Endothelial cell of umbilical vein (primary cell): ENCODE data around the gene TPK1. TPM values are rescaled to one million over a fixed set of nuclear protein-coding genes. Genes with fewer than 3 reads are reported as not detected.

Experiments used
- BruUV-seq: library from RNA; stranded (reverse); fragments of 400-500 nt; replicated peaks from 2 replicates; lab custom pipeline; 2021; lab: Mats Ljungman, UMichigan
- CTCF ChIA-PET: fragments of 300-600, 350-600 bp; sonication (Branson Sonifier 250); formaldehyde crosslinking; loops from one replicate; lab custom pipeline; 2021; ENCODE audit warnings: antibody characterized with exemption, inconsistent platforms; lab: Charles Lee
- POLR2A ChIA-PET: fragments of 300-600, 350-600 bp; sonication (Branson Sonifier 250); formaldehyde crosslinking; loops from one replicate; lab custom pipeline; 2021; ENCODE audit warnings: antibody characterized with exemption, inconsistent platforms; lab: Charles Lee
- DNase-seq: peaks from one replicate; pipeline ENCODE4 v3.0.0-alpha.2; 2011; ENCODE audit warnings: low read depth, low spot score
- FAIRE-seq: peaks from 2 replicates; lab custom pipeline; 2011; peaks lifted over from hg19 to GRCh38; lab: Jason Lieb, UNC
- H2AFZ ChIP-seq: 2 replicates; pipeline ENCODE4 v1.6.0; 2012; ENCODE audit warnings: low read depth, low read length, control low read depth, inconsistent platforms
- H3K27ac ChIP-seq: 2 replicates; pipeline ENCODE4 v1.5.1; 2011; ENCODE audit warnings: low read depth, mild to moderate bottlenecking, control low read depth, low read length, moderate library complexity; ENCODE audit not compliant: insufficient read depth
- H3K27me3 ChIP-seq, 2 experiments: 2 replicates each; pipeline versions ENCODE4 v1.6.0 to v1.6.1; 2011; ENCODE audit warnings: low read length in 2 of 2, mixed read lengths in 1 of 2; ENCODE audit not compliant: control insufficient read depth in 2 of 2, insufficient read depth in 2 of 2
- H3K36me3 ChIP-seq, 2 experiments: 2 replicates in 1 of 2; 3 replicates in 1 of 2; pipeline ENCODE4 v1.5.1; 2011; ENCODE audit warnings: low read length in 2 of 2, mild to moderate bottlenecking in 1 of 2, moderate library complexity in 1 of 2; ENCODE audit not compliant: control insufficient read depth in 2 of 2, insufficient read depth in 2 of 2; ENCODE audit errors: extremely low read depth in 1 of 2
- H3K4me1 ChIP-seq: 3 replicates; pipeline ENCODE4 v1.5.1; 2011; ENCODE audit warnings: mild to moderate bottlenecking, low read length; ENCODE audit not compliant: control insufficient read depth, insufficient read depth; ENCODE audit errors: extremely low read depth
- H3K4me2 ChIP-seq: 2 replicates; pipeline ENCODE4 v1.6.1; 2011; ENCODE audit warnings: low read length, control low read depth, mixed read lengths; ENCODE audit not compliant: insufficient read depth
- H3K4me3 ChIP-seq, 3 experiments: fragments of 200-600 bp in 1 of 3; sonication (generic), shearing (Covaris generic) in 1 of 3; replicated peaks in 1 of 3; 2 replicates each; pipeline ENCODE4 v1.5.1; 2011 to 2016; ENCODE audit warnings: control low read depth in 3 of 3, low read length in 3 of 3, mild to moderate bottlenecking in 2 of 3, inconsistent platforms in 1 of 3, low read depth in 1 of 3, moderate library complexity in 1 of 3; ENCODE audit not compliant: insufficient read depth in 1 of 3
- H3K79me2 ChIP-seq: 2 replicates; pipeline ENCODE4 v1.6.0; 2012; ENCODE audit warnings: low read length, inconsistent platforms; ENCODE audit not compliant: control insufficient read depth, insufficient read depth
- H3K9ac ChIP-seq: replicated peaks from 2 replicates; pipeline ENCODE3; 2011; ENCODE audit warnings: low read length, control low read depth; ENCODE audit not compliant: insufficient read depth; ENCODE audit errors: extremely low read depth
- H3K9me1 ChIP-seq: replicated peaks from 3 replicates; pipeline ENCODE4 v1.6.0; 2011; ENCODE audit warnings: mild to moderate bottlenecking, low read length; ENCODE audit not compliant: control insufficient read depth, insufficient read depth; ENCODE audit errors: extremely low read depth
- H3K9me3 ChIP-seq: replicated peaks from 2 replicates; pipeline ENCODE4 v1.5.1; 2012; ENCODE audit warnings: low read length, inconsistent platforms; ENCODE audit not compliant: control insufficient read depth, insufficient read depth
- H4K20me1 ChIP-seq: replicated peaks from 2 replicates; pipeline ENCODE3; 2011; ENCODE audit warnings: mild to moderate bottlenecking, low read length; ENCODE audit not compliant: control insufficient read depth, insufficient read depth; ENCODE audit errors: extremely low read depth
- EZH2 ChIP-seq: IDR thresholded peaks from 2 replicates; pipeline ENCODE4 v1.6.1; 2012; ENCODE audit warnings: borderline replicate concordance, low read depth, mild to moderate bottlenecking, moderate library complexity, low read length, inconsistent platforms; ENCODE audit not compliant: severe bottlenecking
- FOS ChIP-seq: IDR thresholded peaks from 2 replicates; pipeline ENCODE4 v1.6.1; 2011; ENCODE audit warnings: mild to moderate bottlenecking, low read length, moderate library complexity, borderline replicate concordance; ENCODE audit not compliant: insufficient read depth
- GATA2 ChIP-seq: IDR thresholded peaks from 2 replicates; pipeline ENCODE4 v1.7.0; 2011; ENCODE audit warnings: low read depth, mild to moderate bottlenecking, moderate library complexity, mixed read lengths, low read length; ENCODE audit not compliant: insufficient read length, insufficient read depth
- JUN ChIP-seq: IDR thresholded peaks from 2 replicates; pipeline ENCODE4 v1.6.1; 2011; ENCODE audit warnings: borderline replicate concordance, low read depth; ENCODE audit not compliant: insufficient read length, insufficient read depth
- MAX ChIP-seq: IDR thresholded peaks from 2 replicates; pipeline ENCODE4 v1.6.1; 2011; ENCODE audit not compliant: insufficient read depth, insufficient read length
- MYC ChIP-seq: IDR thresholded peaks from one replicate; pipeline ENCODE4 v1.6.1; 2011; ENCODE audit warnings: mild to moderate bottlenecking, low read depth, low read length
- POLR2A ChIP-seq: IDR thresholded peaks from 2 replicates; pipeline ENCODE4 v1.6.1; 2012; ENCODE audit warnings: low read depth, mild to moderate bottlenecking, control low read depth, low read length
- POLR2AphosphoS5 ChIP-seq: IDR thresholded peaks from 2 replicates; pipeline ENCODE4 v1.6.1; 2012; ENCODE audit warnings: low read depth, mild to moderate bottlenecking, control low read depth, low read length, moderate library complexity; ENCODE audit not compliant: insufficient read depth
- dilution Hi-C: fragments of 300-500 bp; cut with MboI; formaldehyde crosslinking; loops from one replicate; pipeline ENCODE4 v1.15.0; 2019; ENCODE audit warnings: low sequenced_read_pairs; ENCODE audit not compliant: extremely low pct_ligation_motif_present
- intact Hi-C: fragments of 100-400 bp; cut with micrococcal nuclease; formaldehyde crosslinking; loops from one replicate; pipeline ENCODE4 v1.10.0; 2022
- polyA plus RNA-seq, 4 experiments: library from polyadenylated mRNA; depleted of rRNA in 3 of 4; stranded (reverse) in 3 of 4; unstranded in 1 of 4; fragments of >200 nt; gene quantifications; 2 replicates each; pipeline versions ENCODE4 v1.2.1 to v1.2.3, GENCODE V29; 2011 to 2012; ENCODE audit warnings: missing spikeins in 1 of 4
- total RNA-seq: library from RNA; stranded (reverse); gene quantifications from 2 replicates; pipeline ENCODE4 v1.2.3, GENCODE V29; 2021
- TF ChIP-seq, protein P1 (sequence below), 2 donors: IDR thresholded peaks; 1 replicate in 1 of 2; 2 replicates in 1 of 2; pipeline ENCODE4 v1.5.1; 2011; ENCODE audit warnings: low read length in 2 of 2, mild to moderate bottlenecking in 2 of 2, moderate library complexity in 2 of 2, control low read depth in 1 of 2, inconsistent platforms in 1 of 2, low read depth in 1 of 2; ENCODE audit not compliant: insufficient read depth in 1 of 2; ENCODE audit errors: extremely low read depth in 1 of 2

TPK1 gene
- total and polyA plus RNA-seq, 2 donors (not counting 3 experiments of a cell fraction or from before 2014, with no cell fraction given): 7.5 to 9.3 TPM

GRCh38 chr7:144584726-144585125, 251.1 kb downstream of the TPK1 start:
- no peaks in the 10 kb centered on the region for H4K20me1 ChIP-seq
- dilution Hi-C loops: no loop called here

More at GRCh38 chr7:144584726-144585125, 251.1 kb downstream of the TPK1 start:
- Histone ChIP-seq H3K27me3 (no peaks in the 10 kb centered on the region), H2AFZ (no peak overlapping the region), H3K4me1 (no peaks in the 10 kb centered on the region), H3K79me2 (no peaks in the 10 kb centered on the region), H3K9ac (no peak overlapping the region), H3K9me3 (no peaks in the 10 kb centered on the region), H3K4me3 (no peak overlapping the region), H3K4me2 (no peak overlapping the region), H3K36me3 (no peaks in the 10 kb centered on the region), H3K9me1 (no peaks in the 10 kb centered on the region), H3K27ac (no peak overlapping the region)
- BruUV-seq: no TSS peak
- DNase-seq (no peak), FAIRE-seq (no peak)
- intact Hi-C loops: no loop called here
- TF ChIP-seq JUN (no peak), MYC (no peak), EZH2 (no peak), FOS (no peak), GATA2 (no peak), POLR2AphosphoS5 (no peak), POLR2A (no peak), MAX (no peak)
- TF ChIP-seq, protein P1, sequence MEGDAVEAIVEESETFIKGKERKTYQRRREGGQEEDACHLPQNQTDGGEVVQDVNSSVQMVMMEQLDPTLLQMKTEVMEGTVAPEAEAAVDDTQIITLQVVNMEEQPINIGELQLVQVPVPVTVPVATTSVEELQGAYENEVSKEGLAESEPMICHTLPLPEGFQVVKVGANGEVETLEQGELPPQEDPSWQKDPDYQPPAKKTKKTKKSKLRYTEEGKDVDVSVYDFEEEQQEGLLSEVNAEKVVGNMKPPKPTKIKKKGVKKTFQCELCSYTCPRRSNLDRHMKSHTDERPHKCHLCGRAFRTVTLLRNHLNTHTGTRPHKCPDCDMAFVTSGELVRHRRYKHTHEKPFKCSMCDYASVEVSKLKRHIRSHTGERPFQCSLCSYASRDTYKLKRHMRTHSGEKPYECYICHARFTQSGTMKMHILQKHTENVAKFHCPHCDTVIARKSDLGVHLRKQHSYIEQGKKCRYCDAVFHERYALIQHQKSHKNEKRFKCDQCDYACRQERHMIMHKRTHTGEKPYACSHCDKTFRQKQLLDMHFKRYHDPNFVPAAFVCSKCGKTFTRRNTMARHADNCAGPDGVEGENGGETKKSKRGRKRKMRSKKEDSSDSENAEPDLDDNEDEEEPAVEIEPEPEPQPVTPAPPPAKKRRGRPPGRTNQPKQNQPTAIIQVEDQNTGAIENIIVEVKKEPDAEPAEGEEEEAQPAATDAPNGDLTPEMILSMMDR (IDR thresholded peaks at IDR 0.05; ENCODE audit: extremely low read depth in 1 of 2, insufficient read depth in 1 of 2, low read depth in 1 of 2, low read length in 2 of 2): no peak
- ChIA-PET CTCF (no interaction called here), POLR2A (no interaction called here)
